GM19395 (cell line): ENCODE results near the gene PLA2G2E.
"Not testable (repeated sequence)": the region's sequence is repeated elsewhere in the genome, so short reads cannot be mapped to it uniquely, and the experiment has no call there.

Experiments
- ATAC-seq: cut with Tn5 transposase; IDR thresholded peaks from one replicate; pipeline ENCODE4 v1.9.1; 2021; ENCODE audit warnings: mild to moderate bottlenecking, moderate library complexity; ENCODE audit not compliant: unreplicated experiment

Gene PLA2G2E

DNA sequence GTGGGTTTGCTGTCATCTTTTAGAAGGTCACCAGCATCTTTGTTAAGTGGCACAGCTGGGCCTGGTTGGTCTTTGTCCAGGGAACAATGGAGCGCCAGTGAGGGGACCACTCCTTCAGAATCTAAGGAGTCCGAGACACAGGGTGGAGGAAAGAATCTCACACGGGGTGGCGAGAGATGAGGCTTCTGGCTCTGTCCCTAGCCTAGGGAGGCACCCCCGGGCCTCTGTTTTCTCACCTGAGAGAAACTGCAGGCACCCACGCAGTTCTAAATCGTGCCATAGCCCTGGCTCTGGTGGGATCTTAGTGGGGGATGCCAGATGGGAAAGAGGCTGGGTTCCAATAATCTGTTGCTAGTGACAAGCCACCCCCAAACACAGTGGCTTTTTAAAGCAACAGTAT lies 10.9 kb upstream of the PLA2G2E start:
- ATAC-seq = no peak

DNA sequence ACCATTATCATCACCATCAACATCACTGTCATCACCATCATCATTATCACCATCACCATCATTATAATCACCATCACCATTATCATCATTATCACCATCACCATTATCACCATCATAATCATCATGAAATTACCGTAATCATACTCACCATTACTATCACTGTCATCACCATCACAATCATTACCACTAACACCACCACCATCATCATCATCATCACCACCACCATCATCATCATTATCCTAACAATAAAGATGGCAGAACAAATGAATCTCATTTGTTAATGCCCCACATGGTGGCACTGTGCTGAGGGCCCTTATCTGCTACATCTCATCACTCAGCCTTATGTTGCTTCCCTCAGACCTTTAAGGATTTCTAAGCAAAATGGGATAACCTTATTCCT lies 9.4 kb upstream of the PLA2G2E start:
- no peak for ATAC-seq

DNA sequence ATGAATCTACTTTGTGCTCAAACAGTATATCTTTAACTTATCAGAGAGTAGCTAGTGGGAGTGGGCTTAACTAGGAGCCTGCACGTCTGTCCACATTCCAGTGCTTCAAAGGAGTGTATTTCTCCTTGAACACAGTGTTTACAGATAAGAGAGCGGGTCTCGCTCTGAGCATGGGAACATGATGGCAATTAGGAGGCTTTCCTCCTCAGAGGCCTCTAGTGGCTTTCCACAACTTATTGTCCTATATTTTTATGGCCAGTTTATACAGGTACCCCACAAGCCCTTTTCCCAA lies 3.7 kb upstream of the PLA2G2E start:
- not testable (repeated sequence) for ATAC-seq

DNA sequence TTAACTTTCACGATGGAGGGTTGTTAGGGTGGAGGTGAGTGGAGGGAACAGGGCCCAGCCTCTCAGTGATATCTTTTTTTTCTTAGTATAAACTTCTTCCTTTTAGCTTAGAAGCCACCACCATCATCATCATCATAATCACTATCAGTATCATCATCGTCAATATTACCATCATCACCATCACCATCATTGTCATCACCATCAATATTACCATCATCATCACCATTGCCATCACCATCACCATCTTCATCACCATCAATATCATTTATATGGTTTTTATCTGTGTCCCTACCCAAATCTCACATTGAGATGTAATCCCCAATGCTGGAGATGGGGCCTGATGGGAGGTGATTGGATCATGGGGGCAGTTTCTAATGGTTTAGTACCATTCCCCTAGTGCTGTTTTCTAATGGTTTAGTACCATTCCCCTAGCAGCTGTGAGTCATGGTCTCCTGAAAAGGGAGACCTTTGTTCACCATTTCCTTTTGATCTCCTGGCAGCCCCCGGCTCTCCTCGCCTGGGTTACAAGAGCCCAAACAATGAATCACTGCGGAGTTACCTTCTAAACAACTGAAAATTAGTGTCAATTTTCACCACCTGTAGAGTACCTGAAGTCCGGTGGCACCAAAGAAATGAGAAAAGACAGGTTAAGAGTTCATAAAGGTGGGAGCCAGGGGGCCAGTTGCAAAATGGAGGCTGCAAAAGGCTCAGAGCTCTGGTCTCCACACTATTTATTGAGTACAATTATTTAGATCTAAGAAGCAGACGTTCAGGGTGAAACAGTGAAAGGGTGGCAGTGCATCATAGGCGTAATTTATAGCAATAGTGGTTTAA lies 3.1 kb upstream of the PLA2G2E start:
- no peak for ATAC-seq

DNA sequence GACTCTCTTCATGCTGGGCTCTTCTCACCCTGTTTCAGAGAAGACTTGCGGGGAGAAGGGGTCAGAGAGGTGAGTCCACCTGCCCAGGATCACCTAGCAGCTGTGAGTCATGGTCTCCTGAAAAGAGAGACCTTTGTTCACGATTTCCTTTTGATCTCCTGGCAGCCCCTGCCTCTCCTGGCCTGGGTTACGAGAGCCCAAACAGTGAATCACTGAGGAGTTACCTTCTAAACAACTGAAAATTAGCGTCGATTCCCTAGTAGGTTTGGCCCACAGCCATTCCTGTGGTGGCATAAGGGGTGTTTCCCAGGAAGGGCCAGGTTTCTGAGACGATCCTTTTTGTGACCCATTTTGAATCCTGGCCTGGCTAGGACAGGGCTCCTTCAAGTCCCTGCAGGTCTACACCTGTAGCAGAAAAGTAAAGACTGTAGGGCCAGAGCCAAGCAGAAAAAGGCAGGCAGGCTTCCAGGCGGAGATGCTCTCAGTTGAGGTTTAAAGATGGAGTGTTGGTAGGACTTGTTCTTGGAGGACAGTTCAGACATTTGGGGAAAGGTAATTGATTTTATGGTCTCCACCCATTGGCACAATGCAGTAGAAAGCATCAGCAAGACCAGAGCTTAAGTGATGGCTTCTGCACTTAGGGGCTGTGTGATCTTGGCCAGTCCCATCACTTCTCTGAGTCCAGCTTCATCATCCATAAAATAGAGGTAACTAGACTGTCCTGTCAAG lies 2.1 kb upstream of the PLA2G2E start:
- no peak for ATAC-seq

DNA sequence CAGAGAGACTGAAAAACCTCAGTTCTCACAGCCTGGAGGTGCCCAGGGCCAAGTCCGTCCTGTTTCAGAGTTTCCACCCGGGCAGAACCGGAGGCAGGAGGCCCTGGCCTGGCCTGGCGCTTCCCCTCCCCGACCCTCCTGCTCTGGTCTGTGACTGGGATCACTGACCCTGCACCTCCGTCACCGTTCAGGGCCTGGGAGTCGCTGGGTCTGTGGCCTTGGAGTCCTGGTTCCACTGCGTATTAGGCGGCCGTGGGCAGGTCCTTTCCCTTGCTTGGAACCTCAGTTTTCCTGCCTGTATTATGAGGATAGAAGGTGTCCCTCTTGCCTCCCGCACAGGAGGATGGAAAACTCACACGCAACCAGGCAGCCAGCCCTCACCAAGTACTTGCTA lies 533 bp upstream of the PLA2G2E start:
- ATAC-seq = no peak

DNA sequence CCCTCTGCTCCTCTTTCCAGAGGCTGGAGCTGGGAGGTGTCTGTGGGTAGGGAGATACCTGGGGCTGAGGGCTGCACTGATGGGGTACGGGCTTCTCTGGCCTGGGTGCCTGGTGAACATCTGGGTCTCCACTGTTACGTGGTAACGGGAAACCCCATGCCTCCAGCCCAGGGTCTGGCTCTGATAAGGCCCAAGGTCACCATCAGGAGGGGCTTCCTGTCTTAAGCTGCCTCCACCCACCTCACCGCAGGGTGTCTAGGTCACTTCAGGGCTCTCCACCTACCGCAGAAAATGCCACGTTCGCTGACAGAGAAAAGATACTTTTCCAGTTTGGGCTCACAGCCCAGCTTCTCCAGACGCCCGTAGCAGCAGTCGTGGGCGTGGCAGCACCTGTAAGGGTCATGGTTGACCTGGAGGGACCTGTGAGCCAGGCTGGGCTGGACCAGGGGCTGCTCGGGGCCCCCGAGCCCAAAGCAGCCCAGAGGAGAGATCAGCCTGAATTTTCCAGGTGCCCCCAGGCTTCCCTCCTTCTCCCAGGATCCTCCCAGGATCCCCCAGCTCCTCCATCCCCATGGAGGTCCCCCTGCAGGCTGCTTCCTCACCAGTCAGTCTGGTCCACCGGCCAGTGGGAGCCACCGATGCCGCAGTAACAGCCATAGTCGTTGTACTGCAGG lies 1.3 kb downstream of the PLA2G2E start:
- no peak for ATAC-seq

DNA sequence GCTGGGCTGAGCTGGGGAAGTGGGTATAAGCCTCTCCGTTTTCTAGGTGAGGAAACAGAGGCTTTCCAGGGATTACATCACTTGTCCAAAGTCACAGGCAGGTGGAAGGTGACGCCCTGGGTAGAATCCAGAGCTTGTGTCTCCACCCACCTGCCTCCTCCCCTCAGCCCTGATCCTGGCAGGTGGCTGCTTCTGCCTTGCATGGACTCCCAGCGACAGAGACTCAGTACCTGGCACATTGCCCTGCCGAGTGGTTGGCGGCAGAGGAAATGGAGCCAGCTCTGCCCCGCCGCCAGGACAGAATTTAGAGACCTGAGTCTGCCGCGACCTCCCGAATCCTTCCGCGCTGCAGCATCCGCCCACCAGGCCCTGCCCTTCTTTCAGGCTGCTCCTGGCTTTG lies 2.1 kb downstream of the PLA2G2E start:
- no peak for ATAC-seq

DNA sequence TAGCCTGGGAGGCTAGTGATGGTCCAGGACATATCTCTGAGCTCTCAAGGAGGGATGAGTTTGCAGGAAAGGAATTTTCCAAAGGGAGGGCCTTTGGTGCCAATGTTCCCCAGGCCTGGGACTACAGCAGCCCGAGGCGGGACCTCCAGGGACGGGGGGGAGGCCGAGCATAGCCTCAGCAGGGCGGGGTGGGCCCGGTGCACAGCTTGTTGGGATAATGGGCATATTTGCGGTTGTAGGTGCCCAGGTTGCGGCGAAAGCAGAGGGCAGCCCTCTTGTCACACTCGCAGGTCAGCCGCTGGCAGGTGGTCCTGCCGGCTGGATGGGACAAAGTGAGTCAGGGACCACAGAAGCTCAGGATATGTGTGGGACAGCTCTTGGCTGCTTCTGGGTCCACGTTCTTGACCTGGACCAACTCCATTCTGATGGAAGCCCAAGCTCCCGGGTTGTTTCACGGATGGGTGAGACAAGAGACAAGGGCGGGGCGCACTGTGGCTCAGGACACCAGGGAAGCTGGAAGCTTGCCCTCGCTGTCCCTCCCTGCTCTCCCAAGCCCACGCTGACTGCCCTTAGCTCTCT lies 3.2 kb downstream of the PLA2G2E start:
- ATAC-seq = no peak

DNA sequence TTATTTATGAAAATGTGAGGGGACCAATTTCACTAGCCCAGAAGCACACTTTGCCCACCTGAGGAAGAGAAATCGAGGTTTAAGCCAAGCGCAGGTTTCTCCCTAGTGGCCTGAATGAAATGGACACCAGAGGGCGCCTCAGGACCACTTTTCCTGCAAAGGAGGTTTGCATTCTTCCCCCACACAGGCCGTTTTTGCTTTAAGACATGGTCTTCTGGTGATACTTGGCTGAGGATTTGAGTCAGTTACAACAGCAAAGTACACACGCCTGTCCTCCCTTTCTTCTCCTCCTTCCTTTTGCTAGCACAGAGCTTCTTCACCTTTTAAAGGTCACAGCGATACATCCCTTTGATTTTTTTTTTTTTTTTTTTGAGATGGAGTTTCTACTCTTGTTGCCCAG lies 5.4 kb downstream of the PLA2G2E start:
- ATAC-seq = no peak

DNA sequence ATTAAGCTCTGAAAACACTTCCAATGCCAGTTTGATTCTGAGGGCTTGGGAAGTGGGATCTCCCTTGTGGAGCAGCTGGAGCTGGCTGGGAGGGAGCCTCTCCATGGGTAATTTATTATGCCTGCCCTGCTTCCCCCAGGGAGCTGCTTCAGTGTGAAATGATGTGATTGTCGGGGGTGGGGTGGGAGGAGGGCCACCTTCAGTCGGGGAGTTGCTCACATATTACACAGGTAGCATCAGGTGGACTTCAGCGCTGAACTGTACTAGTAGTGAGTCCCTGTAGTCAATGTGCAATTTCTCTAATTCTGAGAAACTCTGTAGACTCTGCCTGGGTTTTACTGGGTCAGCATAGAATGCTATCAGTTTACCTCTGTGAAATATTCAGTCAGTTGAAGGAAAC lies 12.8 kb downstream of the PLA2G2E start:
- no peak for ATAC-seq

DNA sequence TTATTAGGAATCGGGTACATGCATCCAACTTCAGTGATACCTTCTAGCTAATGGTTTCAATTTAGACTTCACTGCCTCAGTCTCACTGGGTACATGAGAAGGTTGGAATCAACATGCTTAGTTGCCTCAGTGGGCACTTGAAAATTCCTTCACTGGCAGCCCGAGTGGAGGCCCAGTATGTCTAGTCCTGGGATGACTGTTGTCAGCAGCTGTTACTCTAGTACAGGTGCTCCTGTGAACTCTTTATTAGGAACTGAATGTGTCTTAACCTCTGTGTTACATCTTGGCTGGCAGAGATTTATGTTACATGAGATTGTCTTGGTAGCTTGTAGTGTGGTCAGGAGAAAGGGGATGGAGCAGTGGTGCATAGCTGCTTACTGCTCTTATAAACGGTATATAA lies 13.4 kb downstream of the PLA2G2E start:
- no peak for ATAC-seq

DNA sequence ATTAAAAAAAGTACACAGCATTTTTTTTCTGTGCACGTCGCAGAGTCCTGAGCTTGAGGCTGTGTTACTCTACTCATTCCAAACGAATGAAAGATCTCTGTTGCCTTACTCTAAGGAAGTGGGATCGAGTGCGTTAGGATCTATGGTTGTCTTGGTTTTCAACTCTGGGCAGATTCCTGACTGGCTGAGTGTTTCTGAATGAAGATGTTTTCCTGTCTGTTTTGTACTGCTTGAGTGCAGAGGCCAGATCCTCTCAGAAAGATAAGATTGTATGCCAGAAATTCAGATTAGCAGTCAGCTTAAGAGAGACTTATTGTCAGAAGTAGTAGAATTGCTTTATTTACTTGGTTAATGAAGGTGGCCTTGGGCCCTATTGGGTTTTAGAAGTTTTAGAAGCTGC lies 14.0 kb downstream of the PLA2G2E start:
- ATAC-seq = no peak

DNA sequence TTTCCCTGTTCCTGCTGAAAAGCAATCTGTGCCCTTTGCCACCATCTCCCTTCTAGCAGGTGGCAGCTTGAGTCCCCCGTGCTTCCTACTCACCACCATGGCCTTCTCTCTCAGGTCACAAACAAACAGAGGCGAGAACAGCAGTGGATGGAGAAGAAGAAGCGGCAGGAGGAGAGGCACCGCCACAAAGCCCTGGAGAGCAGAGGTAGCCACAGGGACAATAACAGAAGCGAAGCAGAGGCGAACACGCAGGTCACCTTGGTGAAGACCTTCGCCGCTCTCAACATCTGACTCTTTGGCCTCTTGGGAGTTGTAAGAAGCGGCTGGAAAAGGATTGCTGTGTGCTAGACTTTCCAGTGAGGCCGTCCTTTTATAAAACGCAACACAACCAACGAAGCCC lies 16.0 kb downstream of the PLA2G2E start:
- no peak for ATAC-seq

DNA sequence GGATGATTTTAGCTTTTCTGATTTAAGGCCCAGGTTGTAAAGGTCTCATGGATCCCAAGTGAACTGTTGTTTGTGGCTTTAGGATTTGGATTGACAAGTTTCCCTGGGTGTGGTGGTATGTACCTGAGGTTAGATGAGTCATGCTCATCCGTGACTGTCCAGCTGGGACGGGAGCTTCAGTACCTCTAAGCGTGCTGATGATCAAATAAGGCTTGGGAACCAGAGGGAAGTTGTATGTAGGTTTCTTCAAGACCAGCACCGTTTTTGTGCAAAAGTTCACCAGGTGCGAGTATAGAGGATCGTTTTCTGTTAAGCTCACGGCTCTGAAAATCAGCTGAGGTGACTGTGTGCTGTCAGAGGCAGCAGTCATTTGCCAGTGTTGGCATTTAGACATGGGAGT lies 19.8 kb downstream of the PLA2G2E start:
- no peak for ATAC-seq

DNA sequence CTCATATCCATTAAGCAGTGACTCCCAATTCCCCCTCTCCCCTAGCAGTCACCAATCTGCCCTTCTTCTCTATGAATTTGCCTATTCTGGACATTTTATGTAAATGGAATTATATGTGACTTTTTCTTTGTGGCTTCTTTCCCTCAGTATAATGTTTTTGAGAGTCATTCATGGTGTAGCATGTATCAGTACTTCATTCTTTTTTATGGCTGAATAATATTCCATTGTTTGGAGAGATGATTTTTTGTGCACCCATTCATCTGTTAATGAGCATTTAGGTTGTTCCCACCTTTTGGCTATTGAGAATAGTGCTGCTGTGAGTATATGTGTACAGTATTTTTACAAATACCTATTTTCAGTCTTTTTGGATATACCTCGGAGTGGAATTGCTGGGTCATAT lies 21.8 kb downstream of the PLA2G2E start:
- no peak for ATAC-seq

DNA sequence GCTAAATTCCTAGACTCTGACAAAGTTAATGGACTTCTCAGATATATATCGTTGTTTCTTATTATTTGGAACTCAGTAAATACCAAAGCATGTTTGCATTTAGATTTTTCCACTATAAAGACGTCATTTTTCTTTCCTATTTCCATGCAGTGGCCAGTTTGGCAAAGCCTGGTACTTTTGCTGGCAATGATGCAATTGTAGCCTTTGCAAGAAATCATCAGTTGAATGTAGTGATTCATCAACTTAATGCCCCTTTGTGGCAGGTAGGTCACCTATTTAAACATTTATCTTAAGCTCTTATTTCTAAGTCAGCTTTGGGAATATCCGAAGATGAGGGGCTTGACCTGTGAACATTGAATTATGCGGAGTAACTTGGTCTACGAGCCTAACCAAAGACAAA lies 29.2 kb downstream of the PLA2G2E start:
- no peak for ATAC-seq

DNA sequence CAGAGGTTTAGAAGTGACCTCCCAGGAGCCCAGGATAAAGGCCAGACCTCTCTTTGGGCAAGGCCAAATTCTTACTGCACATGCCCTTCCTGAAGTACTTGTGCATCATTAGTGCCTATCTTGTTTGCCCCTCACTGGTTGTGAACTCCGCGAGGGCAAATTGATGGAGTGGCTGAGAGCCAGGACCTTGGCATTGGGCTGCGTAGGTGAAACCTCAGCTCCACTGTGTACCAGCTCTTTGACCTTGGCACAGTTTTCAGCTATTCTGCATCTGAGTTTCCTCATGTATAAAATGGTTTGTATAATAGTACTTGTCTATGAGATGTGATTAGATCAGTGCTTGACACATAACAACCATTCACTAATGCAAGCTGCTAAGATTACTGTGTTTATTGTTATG lies 29.7 kb downstream of the PLA2G2E start:
- ATAC-seq = no peak

DNA sequence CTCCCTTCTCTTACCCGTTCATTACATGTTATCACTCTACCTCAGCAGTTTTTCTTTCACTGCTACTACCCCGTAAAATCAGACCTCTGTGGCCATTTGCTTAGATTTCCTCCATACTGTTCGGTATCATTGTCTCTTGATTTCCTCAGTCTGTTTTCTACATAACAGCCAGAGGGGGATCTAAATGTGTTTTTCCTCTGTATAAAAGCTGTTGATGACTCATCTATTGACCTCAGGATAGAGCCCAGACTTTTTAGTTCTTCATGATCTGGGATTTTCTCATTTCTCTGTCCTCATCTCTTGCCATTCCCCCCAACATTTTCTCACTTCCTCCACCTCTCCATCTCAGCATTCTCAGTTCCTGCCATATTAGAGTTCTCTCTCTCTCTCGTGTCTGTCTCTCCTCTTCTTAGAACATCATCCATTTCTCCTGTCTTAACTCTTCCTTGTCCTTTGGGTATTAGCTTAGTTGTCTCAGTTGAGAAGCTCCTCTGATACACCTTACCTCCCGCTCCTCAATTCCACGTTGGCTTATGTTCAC lies 30.7 kb downstream of the PLA2G2E start:
- no peak for ATAC-seq

DNA sequence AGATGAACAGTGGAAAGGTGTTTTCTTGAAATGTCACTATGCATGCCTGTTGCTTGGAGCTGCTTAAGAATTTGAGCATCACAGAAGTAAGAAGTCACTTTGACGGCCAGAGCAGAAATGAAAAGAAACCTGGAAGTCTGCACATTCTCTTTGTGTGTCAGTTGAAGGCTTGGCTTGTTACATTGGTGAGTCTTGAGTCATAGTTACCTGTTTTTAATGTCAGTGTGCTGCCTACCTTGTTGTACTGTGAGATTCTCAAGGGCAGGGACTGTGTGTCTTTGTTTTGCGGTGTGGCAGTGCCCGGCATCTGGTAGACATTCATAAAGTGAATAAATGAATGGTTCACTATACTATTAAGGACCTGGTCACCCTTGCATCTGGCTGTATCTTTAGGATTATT lies 31.3 kb downstream of the PLA2G2E start:
- no peak for ATAC-seq

DNA sequence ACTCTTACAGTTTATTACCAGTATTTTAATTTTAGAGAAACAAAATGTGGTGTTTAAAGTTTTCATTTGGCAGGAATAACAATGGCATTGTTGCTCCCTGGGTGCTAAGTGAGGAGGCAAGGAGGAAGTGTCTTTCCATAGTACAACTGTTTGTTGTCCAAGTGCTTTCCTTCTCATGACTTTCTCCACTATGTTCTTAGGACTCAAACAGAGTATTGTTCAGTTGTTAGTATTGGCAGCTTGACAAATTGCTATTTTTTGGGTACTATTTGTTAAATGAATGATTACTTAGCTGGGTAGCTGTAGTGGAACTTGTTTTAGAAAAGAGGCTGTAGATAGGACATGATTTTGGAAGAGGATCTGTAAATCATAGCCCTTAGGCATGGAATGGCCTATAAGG lies 33.8 kb downstream of the PLA2G2E start:
- no peak for ATAC-seq

DNA sequence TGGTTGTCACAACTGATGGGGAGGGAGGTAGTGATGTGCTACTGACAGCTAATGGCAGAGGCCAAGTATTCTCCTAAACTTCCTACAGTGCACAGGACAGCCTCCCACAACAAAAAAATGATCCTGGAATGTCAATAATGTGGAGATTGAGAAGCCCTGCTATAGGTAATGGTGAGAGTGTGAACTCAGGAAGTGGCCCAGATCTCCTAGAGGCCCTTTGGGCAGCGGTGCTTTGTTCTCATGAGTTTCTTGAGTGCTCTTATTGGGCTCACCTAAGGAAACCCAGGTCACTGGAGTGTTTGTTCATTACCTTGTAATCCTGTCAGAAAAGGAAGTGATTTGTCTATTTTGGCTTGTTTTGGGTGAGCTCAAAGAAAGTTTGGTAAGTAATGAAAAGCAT lies 35.3 kb downstream of the PLA2G2E start:
- ATAC-seq = no peak
